Glomerular endothelial cell (primary cell): ENCODE measurements around the gene TYMP. TPM values are rescaled to one million over a fixed set of nuclear protein-coding genes. Genes with fewer than 3 reads are reported as not detected.
"Not testable (repeated sequence)": the region's sequence is repeated elsewhere in the genome, so short reads cannot be mapped to it uniquely, and the experiment has no call there.

Experiments
- DNase-seq: peaks from one replicate; pipeline ENCODE4 v3.0.0-alpha.2; 2011; ENCODE audit warnings: low read depth, low spot score; ENCODE audit errors: extremely low read depth
- total RNA-seq: library from RNA; depleted of rRNA; stranded (reverse); fragments of >200 nt; gene quantifications from 2 replicates; pipeline ENCODE4 v1.2.3, GENCODE V29; 2015

TYMP gene
- total RNA-seq, 1 donor from 2014 or later: 23.9 TPM

DNA sequence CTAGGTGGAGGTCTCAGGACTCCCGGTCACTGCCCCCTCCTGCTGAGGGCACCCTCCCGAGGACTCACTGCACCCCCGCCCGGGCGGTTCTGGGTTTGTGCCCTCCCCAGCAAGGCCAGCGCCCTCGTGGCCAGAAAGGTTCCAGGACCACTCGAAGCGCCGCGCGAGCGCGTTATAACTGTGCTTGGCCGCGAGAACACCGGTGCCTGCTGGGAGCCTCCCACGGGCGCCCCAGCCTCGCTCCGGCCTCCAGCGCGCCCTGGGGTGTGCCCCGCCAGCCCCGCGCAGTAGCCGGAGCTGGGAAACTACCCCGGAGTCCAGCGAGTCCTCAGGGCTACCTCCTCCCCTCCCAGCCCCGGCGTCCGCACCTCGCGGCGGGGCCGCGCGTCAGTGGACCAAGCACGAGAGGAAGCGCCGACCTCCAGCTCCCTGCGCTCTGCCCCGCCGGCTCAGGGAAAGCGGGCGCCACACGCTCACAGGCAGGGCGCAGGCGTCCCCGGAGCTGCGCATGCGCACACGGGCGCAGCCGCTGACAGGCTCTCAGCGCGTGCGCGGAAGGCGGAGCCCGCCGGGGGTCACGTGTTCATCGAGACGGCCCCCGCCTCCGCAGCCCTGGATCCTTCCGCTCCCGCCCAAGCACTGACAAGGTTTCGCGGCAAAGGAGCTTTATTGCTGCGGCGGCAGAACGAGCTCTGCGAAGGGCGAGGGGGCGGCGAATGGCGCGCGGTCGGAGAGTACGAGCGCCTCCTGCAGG lies 4.5 kb downstream of the TYMP start, which contains the start of gene SCO2:
SCO2 (minus strand) TSS at position 495 of the 754 bp plus-strand sequence. CDS start 1,187 bp downstream, outside the sequence.
- no peak for DNase-seq

DNA sequence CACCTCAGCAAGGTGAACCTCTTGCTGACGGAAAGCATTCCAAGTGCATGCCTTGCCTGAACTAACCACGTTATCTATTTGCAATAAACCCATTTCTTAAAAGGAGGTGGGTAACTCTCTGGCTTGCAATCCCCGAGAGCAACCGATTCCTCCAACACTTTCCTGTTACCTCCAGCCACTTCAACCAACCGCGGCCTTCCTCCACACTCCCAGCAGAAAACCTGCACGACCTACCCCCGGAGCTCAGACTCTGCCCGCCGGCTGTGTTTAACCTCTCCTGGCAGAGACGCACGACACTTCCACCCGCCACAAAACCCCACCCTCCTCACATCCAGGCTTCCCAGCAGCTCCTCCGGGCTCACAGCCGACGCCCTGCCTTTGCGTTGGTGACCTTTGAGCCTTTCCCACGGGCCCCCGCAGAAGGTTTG lies 5.1 kb downstream of the TYMP start:
- DNase-seq: no peak

DNA sequence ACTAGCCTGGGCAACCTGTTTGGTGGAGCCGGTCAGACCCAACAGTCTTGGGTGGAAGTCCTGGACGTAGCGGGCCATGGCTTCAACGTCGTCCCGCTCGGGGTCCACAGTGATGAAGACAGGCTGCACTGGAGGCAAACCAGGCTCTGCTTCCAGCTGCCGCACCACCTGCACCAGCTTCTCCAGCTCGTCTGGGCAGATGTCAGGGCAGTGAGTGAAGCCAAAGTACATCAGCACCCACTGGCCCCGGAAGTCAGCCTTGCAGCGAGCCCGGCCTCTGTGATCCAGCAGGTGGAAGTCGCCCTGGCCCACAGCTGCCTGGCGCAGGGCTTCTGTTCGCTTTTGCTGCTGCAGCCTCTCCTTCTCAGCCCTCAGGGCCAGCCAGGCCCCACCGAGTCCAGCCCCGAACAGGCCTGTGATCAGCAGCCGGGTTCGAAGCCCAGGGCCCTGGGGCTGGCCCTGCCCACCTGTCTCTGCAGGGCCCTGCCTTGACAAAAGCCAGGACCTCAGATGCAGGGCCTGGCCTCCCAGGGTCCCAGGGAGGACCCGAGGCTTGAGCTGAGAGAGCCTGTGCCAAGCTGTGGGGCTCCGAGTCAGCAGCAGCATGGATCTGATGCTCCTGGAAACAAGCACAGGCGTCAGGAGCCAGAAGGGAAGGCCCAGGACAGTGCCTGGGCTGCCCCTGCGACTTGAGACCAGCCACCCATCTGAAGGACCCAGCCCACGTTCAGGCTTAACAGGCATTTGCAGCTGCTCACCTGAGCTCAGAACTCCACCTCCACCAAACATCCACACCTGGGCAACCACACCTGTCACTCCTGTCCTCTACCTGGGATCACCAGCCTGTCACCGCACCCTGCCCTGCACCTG lies 5.8 kb downstream of the TYMP start:
- DNase-seq: no peak

GRCh38 chr22:50523458-50523805 lies 6.4 kb downstream of the TYMP start:
- DNase-seq: no peak

- no peak for DNase-seq
Measured at GRCh38 chr22:50522806-50523438, 6.9 kb downstream of the TYMP start.

GRCh38 chr22:50522208-50522805 lies 7.5 kb downstream of the TYMP start:
- DNase-seq: no peak

DNA sequence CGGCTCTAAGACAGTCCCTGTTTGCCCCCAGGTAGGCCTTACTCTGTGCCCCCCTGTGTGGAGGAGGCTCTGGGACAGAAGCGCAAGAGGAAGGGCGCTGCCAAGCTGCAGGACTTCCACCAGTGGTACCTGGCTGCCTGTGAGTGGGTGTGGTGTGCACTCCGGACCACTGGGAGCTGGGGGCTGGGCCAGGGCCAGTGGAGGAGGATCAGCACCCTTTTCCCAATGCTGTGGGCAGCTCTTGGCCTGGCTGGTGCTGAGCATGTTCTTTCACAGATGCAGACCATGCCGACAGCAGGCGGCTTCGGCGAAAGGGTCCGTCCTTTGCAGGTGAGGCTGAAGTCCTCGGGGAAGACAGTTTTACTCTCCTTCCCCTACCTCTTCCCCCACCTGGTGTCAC lies 8.1 kb downstream of the TYMP start:
- no peak for DNase-seq

- no peak for DNase-seq
Measured at GRCh38 chr22:50520826-50521453, 8.9 kb downstream of the TYMP start.

DNA sequence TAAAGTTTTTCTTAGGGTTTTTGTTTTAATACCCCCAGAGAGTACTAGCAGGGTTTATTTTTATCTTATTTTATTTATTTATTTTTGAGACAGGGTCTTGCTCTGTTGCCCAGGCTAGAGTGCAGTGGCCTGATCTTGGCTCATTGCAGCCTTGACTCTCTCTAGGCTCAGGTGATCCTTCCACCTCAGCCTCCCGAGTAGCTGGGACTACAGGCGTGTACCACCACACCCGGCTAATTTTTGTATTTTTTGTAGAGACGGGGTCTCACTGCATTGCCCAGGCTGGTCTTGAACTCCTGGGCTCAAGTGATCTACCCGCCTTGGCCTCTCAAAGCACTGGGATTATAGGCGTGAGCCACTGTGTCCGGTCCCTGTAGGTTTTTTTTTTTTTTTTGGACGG lies 9.6 kb downstream of the TYMP start:
- not testable (repeated sequence) for DNase-seq

GRCh38 chr22:50519151-50519550 lies 10.7 kb downstream of the TYMP start:
- no peak for DNase-seq

DNA sequence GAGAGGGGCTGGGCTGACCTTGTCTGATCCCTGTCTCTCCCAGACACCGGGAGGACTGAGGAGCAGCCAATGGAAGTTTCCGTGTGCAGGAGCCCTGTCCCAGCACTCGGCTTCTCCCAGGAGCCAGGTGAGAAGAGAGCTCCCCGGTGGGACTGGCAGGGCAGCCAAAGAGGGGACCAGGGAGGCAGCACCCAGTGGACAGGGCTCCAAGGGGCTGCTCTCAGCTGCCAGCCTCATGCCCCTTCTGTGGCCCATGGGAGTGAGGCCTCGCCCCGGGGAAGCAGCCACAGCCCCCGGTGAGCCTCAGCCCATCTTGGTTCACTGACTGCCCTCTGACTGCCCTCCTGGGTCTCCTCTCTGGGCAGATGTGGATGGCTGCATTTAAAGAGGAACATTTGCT lies 11.2 kb downstream of the TYMP start:
- no peak for DNase-seq

DNA sequence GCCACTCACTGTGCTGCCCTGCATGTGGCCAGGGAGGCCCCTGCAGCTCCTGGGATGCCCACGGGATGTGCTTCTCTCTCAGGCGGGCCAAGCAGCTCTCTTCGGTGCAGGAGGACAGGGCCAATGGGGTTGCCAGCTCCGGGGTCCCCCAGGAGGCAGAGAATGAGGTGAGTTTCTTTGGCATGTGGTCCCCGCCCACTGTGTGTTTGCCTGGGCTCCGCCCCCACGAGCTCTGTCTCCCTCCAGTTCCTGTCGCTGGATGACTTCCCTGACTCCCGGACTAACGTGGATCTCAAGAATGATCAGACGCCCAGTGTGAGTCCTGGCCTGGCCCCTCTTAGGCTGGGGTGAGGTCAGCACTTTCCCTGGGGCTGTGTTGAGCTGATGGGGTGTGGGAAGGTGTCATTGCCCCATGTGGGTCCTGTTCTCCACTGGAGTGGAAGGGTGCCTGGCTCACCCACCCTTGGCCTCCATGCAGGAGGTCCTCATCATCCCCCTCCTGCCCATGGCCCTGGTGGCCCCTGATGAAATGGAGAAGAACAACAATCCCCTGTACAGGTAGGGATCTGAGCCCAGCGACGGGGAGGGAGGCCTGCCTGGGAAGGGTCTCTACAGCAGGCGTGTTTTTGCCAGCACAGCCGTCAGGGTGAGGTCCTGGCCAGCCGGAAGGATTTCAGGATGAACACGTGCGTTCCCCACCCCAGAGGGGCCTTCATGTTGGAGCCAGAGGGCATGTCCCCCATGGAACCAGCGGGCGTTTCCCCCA lies 12.1 kb downstream of the TYMP start:
- DNase-seq: no peak

DNA sequence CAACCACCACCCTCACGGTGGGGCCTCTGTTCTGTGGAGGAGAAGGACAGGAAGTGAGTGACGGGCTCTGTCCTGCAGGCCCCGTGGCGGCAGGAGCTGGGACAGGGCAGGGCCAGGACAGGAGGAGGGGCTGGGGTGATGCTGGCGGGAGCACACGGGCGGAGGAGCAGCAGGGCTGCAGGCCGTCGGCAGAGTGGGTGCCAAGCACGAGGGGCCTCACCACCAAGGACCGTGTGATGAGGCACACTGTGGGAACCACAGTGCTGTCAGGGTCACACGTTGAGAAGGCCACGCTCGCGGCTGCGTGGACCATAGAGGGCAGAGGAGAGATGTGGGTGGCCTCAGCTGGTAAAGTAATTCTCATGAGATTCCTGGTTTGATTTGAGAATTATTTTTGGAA lies 12.9 kb downstream of the TYMP start:
- DNase-seq: no peak

GRCh38 chr22:50516068-50516467 lies 13.7 kb downstream of the TYMP start:
- DNase-seq: no peak

DNA sequence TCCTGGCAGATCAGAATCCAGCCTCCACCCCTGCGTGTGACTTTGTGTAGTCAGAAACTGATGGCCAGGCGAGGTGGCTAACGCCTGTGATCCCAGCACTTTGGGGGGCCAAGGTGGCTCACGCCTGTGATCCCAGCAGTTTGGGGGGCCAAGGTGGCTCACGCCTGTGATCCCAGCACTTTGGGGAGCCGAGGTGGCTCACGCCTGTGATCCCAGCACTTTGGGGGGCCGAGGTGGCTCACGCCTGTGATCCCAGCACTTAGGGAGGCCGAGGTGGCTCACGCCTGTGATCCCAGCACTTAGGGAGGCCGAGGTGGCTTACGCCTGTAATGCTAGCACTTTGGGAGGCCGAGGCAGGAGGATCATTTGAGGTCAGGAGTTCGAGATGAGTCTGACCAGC lies 16.6 kb downstream of the TYMP start:
- DNase-seq: no peak

GRCh38 chr22:50508897-50509296 lies 20.9 kb downstream of the TYMP start:
- no peak for DNase-seq

DNA sequence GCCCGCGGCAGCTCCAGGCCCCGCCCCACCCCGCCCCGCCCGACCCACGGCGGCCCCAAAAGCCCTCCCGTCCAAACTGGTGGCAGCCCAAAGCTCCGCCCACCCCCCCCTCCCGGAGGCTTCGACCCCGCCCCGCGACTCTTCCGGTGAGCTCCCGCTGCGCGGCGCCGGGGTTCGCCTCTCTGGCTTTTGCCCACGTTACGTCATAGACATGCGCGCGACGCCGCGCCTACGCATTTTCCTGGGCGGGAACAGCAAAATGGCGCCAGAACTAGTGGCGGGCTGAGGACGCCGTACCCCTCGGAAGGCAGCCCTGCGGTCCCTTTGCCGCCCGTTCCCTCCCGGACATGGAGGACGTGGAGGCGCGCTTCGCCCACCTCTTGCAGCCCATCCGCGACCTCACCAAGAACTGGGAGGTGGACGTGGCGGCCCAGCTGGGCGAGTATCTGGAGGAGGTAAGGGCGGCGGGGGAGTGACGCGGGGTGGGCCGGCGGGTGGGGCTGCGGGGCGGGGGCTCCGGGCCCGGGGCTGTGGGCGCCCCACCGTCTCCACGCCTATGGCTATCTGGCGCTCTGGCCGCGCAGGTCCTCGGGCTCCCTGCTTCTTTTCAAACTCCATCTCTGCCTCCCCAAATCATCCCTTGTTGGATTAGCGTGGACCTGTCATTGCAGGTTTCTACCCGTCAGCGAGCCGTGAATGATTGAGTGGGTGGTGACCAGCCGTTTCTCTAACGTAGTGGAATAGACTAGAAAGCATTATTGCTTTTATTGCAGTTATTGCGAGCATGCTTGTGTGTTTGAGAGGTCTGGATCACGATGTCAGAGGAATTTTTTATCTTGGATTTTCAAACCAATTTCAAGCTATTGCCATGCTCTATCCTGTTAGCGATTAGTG lies 21.6 kb downstream of the TYMP start, which contains the start of gene NCAPH2:
NCAPH2 (plus strand) TSS at position 234 of the 894 bp plus-strand sequence; CDS start at position 348, 114 bp downstream.
- no peak for DNase-seq

- no peak for DNase-seq
Measured at GRCh38 chr22:50507421-50507990, 22.3 kb downstream of the TYMP start, which contains the start of gene LMF2. LMF2 (minus strand) TSS chr22:50507702; CDS start chr22:50507675, 27 bp downstream.
